Esophagus muscularis mucosa (tissue), 4 donors: Measurements from ENCODE around the gene EMD. TPM values are rescaled to one million over a fixed set of nuclear protein-coding genes. Genes with fewer than 3 reads are reported as not detected.

ENCODE experiments used
- DNase-seq: peaks from one replicate; pipeline ENCODE4 v3.0.0-alpha.2; 2017; ENCODE audit errors: extremely low spot score
- H3K27ac ChIP-seq, 4 donors: fragments of 200-600 bp; sonication (generic); replicated peaks in 1 of 4; 1 replicate in 3 of 4; 2 replicates in 1 of 4; pipeline ENCODE4 v1.5.1; 2016 to 2019; ENCODE audit warnings: mild to moderate bottlenecking in 1 of 4
- H3K27me3 ChIP-seq, 4 donors: fragments of 200-600 bp; sonication (generic); one replicate each; pipeline versions ENCODE4 v1.5.1 to v1.6.0; 2016 to 2019
- H3K36me3 ChIP-seq, 4 donors: fragments of 200-600 bp; sonication (generic); one replicate each; pipeline ENCODE4 v1.5.1; 2016 to 2019
- H3K4me1 ChIP-seq, 4 donors: fragments of 200-600 bp; sonication (generic); one replicate each; pipeline ENCODE4 v1.5.1; 2016 to 2019
- H3K4me3 ChIP-seq, 4 donors: fragments of 200-600 bp; sonication (generic); 1 replicate in 2 of 4; 2 replicates in 2 of 4; pipeline ENCODE4 v1.5.1; 2016 to 2019; ENCODE audit warnings: mild to moderate bottlenecking in 4 of 4, moderate library complexity in 1 of 4
- H3K9me3 ChIP-seq, 4 donors: fragments of 200-600 bp; sonication (generic); 1 replicate in 3 of 4; 2 replicates in 1 of 4; pipeline ENCODE4 v1.5.1; 2016 to 2019
- CTCF ChIP-seq, 3 experiments: fragments of 200-600 bp in 2 of 3; fragments of 450-650 bp in 1 of 3; sonication (generic) in 2 of 3; IDR thresholded peaks; one replicate each; pipeline ENCODE4 v1.5.1; 2017 to 2019; ENCODE audit warnings: antibody characterized with exemption in 3 of 3, mild to moderate bottlenecking in 2 of 3, moderate library complexity in 1 of 3
- EP300 ChIP-seq: sonication (generic); formaldehyde crosslinking; IDR thresholded peaks from one replicate; pipeline ENCODE4 v1.6.1; 2017; ENCODE audit warnings: antibody characterized with exemption
- POLR2A ChIP-seq: fragments of 450-650 bp; IDR thresholded peaks from one replicate; pipeline ENCODE4 v1.6.1; 2017; ENCODE audit warnings: antibody characterized with exemption, moderate library complexity, mild to moderate bottlenecking, low read depth
- POLR2AphosphoS5 ChIP-seq, 2 donors: sonication (generic); formaldehyde crosslinking; IDR thresholded peaks; one replicate each; pipeline ENCODE4 v1.6.1; 2017; ENCODE audit warnings: antibody characterized with exemption in 2 of 2
- WGBS: methylation state at CpG from one replicate; pipeline ENCODE4 v1.1.5; 2018; 5-methylcytosine and 5-hydroxymethylcytosine counted together
- intact Hi-C: fragments of 100-400 bp; cut with DNase I; formaldehyde crosslinking; loops from one replicate; pipeline ENCODE4 v1.15.1; 2023
- total RNA-seq, 4 donors: library from RNA; depleted of rRNA; stranded (reverse); fragments of >200 nt; gene quantifications; one replicate each; pipeline versions ENCODE4 v1.1.0 to v1.2.1, GENCODE V29; 2016

EMD gene
- total RNA-seq, 4 donors from 2014 or later = 37.0 to 64.7 (median 57.7) TPM

- WGBS = 82% methylated on average over 8 of the region's 8 CpGs
- no peak overlapping the region for H3K4me3 ChIP-seq
- H3K9me3 ChIP-seq = no peaks in the 10 kb centered on the region
- H3K4me1 ChIP-seq = peaks cover 4 to 9% (median 6%) of the 10 kb centered on the region in 4 donors
- no peaks in the 10 kb centered on the region for H3K27me3 ChIP-seq
- no peak for DNase-seq
- intact Hi-C loops = no loop called here
- TF ChIP-seq POLR2A = no peak
- TF ChIP-seq POLR2AphosphoS5 (IDR thresholded peaks at IDR 0.05) = no peak
- no peak for TF ChIP-seq EP300
- TF ChIP-seq CTCF (IDR thresholded peaks at IDR 0.05) = no peak
- H3K36me3 ChIP-seq = peaks cover 0 to 25% (median 8%) of the 10 kb centered on the region in 4 donors
- peak overlapping the region in 1 of 4 donors; percentile 15 for H3K27ac ChIP-seq
These were observed 40.1 kb downstream of the EMD start for GRCh38 chrX:154419189-154419588.

- H3K27me3 ChIP-seq = no peaks in the 10 kb centered on the region
- no peak for TF ChIP-seq CTCF (IDR thresholded peaks at IDR 0.05)
- TF ChIP-seq POLR2AphosphoS5 (IDR thresholded peaks at IDR 0.05) = no peak
- no peak for TF ChIP-seq EP300
- TF ChIP-seq POLR2A = no peak
- peak overlapping the region; percentile 15 to 33 (median 20) for H3K27ac ChIP-seq
- WGBS = 73% methylated on average over 12 of the region's 19 CpGs
- no peak overlapping the region for H3K4me3 ChIP-seq
- no peaks in the 10 kb centered on the region for H3K9me3 ChIP-seq
- intact Hi-C loops = no loop called here
- peaks cover 0 to 24% (median 8%) of the 10 kb centered on the region in 4 donors for H3K36me3 ChIP-seq
- H3K4me1 ChIP-seq = peaks cover 4 to 9% (median 6%) of the 10 kb centered on the region in 4 donors
- no peak for DNase-seq
These were observed 40.8 kb downstream of the EMD start for GRCh38 chrX:154419688-154420401.

GRCh38 chrX:154420402-154420756, 41.3 kb downstream of the EMD start:
- H3K9me3 ChIP-seq = no peaks in the 10 kb centered on the region
- peak overlapping the region in 3 of 4 donors; percentile 15 to 21 (median 20) for H3K27ac ChIP-seq
- no peak for TF ChIP-seq POLR2AphosphoS5 (IDR thresholded peaks at IDR 0.05)
- no peak for TF ChIP-seq CTCF (IDR thresholded peaks at IDR 0.05)
- no peak for TF ChIP-seq EP300
- TF ChIP-seq POLR2A = no peak
- no peak for DNase-seq
- intact Hi-C loops = no loop called here
- peaks cover 0 to 20% (median 5%) of the 10 kb centered on the region in 4 donors for H3K36me3 ChIP-seq
- peaks cover 4 to 9% (median 6%) of the 10 kb centered on the region in 4 donors for H3K4me1 ChIP-seq
- no peaks in the 10 kb centered on the region for H3K27me3 ChIP-seq
- WGBS = 78% methylated on average over 3 of the region's 10 CpGs
- no peak overlapping the region for H3K4me3 ChIP-seq

- Histone ChIP-seq H3K4me1 (peaks cover 5 to 34% (median 33%) of the 10 kb centered on the region in 4 donors), H3K36me3 (peaks cover 0 to 9% (median 4%) of the 10 kb centered on the region in 4 donors), H3K9me3 (no peaks in the 10 kb centered on the region), H3K27ac (peak overlapping the region in 2 of 4 donors; percentile 14 to 85), H3K27me3 (no peaks in the 10 kb centered on the region), H3K4me3 (peak overlapping the region in 2 of 4 donors; percentile 75 to 84)
- no peak for TF ChIP-seq EP300
- no peak for TF ChIP-seq POLR2AphosphoS5 (IDR thresholded peaks at IDR 0.05)
- TF ChIP-seq CTCF (IDR thresholded peaks at IDR 0.05) = no peak
- TF ChIP-seq POLR2A = no peak
- intact Hi-C loops = no loop called here
- no peak for DNase-seq
- WGBS = 87% methylated on average over 12 of the region's 13 CpGs
These were observed 48.0 kb downstream of the EMD start for GRCh38 chrX:154426916-154427770.
